Coronary artery (tissue), 2 donors: ENCODE measurements around the gene FCF1.
A peak's percentile ranks its signal among the peaks of the same experiment; 100 is the strongest.

Experiments
- DNase-seq: peaks from one replicate; pipeline ENCODE4 v3.0.0-alpha.2; 2017; ENCODE audit warnings: low spot score
- H3K27ac ChIP-seq, 2 donors: fragments of 200-600 bp; sonication (generic); one replicate each; pipeline ENCODE4 v1.5.1; 2016 to 2019
- H3K4me3 ChIP-seq: fragments of 200-600 bp; sonication (generic); 2 replicates; pipeline ENCODE4 v1.5.1; 2016; ENCODE audit warnings: mild to moderate bottlenecking, moderate library complexity
- TF ChIP-seq, protein P1 (sequence below): fragments of 200-600 bp; sonication (generic); IDR thresholded peaks from one replicate; pipeline ENCODE4 v1.5.1; 2019; ENCODE audit warnings: antibody characterized with exemption

The FCF1 gene

DNA sequence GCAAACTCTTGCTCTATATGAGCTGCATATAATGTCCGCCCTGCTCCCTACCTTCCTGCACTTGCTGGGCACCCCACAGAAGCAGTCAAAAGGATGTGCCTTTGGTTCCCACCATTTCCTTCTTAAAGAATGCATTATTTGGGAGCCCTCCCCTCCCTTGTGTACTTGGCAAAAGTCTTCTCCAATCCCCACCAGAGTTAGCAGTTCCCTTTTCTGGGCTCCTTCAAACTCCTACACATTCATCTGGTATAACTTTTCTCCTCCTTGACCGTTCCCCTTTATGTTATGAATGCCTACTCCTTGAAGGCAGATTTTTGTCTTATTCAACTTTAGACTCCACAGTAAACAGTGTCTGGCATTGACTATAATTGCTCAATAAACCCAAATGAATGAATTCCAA is 27.9 kb upstream of the FCF1 start:
- TF ChIP-seq, protein P1, sequence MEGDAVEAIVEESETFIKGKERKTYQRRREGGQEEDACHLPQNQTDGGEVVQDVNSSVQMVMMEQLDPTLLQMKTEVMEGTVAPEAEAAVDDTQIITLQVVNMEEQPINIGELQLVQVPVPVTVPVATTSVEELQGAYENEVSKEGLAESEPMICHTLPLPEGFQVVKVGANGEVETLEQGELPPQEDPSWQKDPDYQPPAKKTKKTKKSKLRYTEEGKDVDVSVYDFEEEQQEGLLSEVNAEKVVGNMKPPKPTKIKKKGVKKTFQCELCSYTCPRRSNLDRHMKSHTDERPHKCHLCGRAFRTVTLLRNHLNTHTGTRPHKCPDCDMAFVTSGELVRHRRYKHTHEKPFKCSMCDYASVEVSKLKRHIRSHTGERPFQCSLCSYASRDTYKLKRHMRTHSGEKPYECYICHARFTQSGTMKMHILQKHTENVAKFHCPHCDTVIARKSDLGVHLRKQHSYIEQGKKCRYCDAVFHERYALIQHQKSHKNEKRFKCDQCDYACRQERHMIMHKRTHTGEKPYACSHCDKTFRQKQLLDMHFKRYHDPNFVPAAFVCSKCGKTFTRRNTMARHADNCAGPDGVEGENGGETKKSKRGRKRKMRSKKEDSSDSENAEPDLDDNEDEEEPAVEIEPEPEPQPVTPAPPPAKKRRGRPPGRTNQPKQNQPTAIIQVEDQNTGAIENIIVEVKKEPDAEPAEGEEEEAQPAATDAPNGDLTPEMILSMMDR: no peak
- Histone ChIP-seq H3K27ac (no peak overlapping the region), H3K4me3 (no peak overlapping the region)
- DNase-seq: no peak

DNA sequence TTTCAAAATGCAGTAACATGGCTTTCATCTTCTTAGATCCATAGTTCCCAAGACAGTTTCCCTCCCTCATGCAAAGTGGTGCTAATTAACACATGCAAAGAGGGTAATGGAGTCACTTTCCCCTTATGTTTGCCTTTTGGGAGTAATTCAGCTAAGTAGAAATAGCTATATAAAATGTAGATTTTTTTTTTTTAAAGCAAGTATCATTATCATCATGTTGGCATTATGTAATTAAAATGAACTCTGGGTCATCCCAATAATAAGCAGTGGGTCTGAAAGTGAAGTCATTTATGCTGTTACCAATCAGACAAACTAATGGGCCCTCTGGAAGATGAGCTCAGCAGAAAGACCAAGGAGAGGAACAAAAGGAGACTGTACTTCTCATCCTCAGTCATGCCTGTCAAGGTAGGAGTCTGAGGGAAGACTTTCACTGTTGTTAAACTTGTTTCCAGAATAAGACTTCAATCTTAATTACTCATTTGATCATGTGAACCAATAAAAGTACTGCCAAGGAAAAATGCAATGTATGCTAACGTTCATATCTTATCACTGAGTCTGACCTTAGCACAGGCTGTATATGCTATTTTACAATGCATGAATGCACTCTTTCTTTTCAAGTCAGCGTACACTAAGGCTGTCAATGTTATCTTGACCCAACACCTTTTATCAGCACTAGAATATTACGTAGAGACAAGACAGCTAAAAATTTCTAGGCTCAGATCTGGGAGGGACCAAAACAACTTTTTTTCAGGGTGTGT is 26.8 kb upstream of the FCF1 start:
- DNase-seq: no peak
- H3K4me3 ChIP-seq: no peak overlapping the region
- TF ChIP-seq, protein P1: no peak

DNA sequence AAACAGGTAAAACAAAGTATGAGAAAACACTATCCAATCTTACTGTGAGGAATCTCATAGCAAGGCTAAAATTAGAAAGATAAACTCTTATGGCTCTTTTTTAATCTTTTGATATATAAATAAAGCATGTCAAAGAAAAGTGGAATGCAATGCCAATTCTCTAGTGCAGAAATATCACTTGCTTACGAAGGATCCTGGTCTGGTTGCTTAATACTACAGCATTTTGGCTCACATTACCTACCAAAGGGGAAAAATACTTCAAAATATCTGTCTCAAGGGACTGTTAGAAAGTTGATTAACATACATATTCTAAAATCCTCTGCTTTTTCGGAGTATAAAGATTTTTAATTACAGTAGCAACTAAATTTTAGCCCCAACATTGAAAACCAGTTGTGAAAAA is 21.5 kb upstream of the FCF1 start:
- Histone ChIP-seq H3K27ac (peak overlapping the region; percentile 48 to 68), H3K4me3 (no peak overlapping the region)
- TF ChIP-seq, protein P1: no peak
- DNase-seq: no peak

More for the DNA sequence above, 26.8 kb upstream of the FCF1 start:
- no peak overlapping the region for H3K27ac ChIP-seq

DNA sequence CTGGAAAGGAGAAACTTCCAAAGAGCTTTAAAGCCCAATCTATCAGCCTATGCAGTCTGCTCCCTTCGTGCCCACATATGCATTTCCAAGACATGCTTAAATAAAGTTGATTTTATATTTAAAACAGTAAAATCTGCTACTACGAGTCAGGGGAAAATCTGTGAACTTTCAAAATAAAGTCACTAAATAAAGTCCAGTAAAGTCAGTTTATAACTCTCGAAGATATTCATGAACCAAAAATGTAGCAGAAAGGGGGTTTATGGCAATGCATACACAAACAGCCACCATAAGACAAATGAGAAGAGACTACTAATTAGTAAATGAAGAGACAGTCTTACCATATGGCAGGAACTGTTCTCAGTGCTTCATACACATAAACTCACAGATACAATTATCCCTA is 19.8 kb upstream of the FCF1 start:
- TF ChIP-seq, protein P1: no peak
- DNase-seq: no peak
- H3K4me3 ChIP-seq: no peak overlapping the region
- H3K27ac ChIP-seq: no peak overlapping the region

DNA sequence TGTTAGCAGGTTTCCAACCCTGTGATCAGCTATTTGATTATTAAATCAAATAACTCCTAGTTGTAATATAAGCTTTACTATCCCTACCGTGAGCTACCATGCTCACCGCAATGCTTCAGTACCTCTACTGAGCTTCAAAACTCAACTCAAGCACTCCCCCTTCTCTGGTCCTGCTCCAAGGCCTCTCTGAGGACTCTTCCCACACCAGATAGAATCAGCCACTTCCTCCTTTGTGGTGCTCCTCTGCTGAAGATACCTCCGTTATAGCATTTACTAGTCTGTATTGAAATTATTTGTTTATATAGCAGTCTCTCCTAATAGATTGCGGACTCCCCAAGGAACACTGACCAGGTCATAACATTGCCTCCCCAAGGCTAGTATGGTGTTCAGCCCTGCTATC is 17.5 kb upstream of the FCF1 start:
- DNase-seq: no peak
- TF ChIP-seq, protein P1: no peak
- H3K27ac ChIP-seq: no peak overlapping the region

DNA sequence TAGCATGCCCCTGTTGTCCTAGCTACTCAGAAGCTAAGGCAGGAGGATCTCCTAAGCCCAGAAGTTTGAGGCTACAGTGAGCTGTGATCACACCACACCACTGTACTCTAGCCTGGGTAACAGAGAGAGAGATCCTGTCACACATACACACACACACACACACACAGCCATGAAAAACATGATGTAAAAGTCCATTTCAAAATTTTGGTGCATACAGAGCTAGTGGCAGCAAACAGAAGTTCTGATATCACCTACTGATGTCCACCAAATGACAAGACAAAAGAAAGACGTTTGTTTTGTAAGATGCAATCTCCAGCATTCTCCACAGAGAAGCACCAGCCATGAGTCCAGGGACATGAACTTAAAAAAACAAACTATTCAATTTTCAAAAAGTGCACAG is 15.9 kb upstream of the FCF1 start:
- no peak for DNase-seq
- Histone ChIP-seq H3K27ac (no peak overlapping the region), H3K4me3 (no peak overlapping the region)
- TF ChIP-seq, protein P1: no peak

More for the DNA sequence above, 17.5 kb upstream of the FCF1 start:
- H3K4me3 ChIP-seq: no peak overlapping the region

DNA sequence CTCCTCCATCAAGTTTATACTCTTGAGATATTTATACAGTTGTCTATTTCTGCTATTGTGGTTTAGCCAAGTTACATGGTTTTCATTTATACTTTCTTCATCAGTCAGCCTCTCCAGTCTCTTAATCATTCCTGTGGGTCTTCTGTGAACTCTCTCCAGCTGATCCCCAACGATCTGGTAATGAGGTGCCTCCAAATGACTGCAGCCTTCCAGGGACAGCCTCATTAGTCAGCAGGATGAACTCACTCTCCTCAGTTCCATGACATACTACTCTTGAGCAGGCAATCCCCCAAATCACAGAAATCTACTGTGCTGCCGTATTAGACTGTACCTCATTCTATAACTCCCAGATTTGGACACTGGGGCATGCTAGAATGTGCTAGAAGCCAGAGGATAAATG is 15.4 kb upstream of the FCF1 start:
- Histone ChIP-seq H3K27ac (no peak overlapping the region), H3K4me3 (no peak overlapping the region)
- TF ChIP-seq, protein P1: no peak
- no peak for DNase-seq
